Hepatocyte (in vitro differentiated cells): ENCODE measurements around the gene PRKCZ.

Experiments used
- EZH2 ChIP-seq: fragments of 200-600 bp; sonication (generic); IDR thresholded peaks from 2 replicates; pipeline ENCODE4 v1.6.1; 2016; ENCODE audit warnings: antibody characterized with exemption, mild to moderate bottlenecking, borderline replicate concordance
- EZH2phosphoT487 ChIP-seq: fragments of 200-600 bp; sonication (generic); IDR thresholded peaks from one replicate; pipeline ENCODE4 v1.6.1; 2018; ENCODE audit warnings: antibody characterized with exemption, mild to moderate bottlenecking, low read depth, moderate library complexity; ENCODE audit not compliant: unreplicated experiment, severe bottlenecking
- TF ChIP-seq, protein P1 (sequence below): fragments of 200-600 bp; sonication (generic); IDR thresholded peaks from 2 replicates; pipeline ENCODE4 v1.5.1; 2016; ENCODE audit warnings: antibody characterized with exemption, mild to moderate bottlenecking; ENCODE audit not compliant: poor library complexity

GRCh38 chr1:2201062-2201461 lies 150.9 kb downstream of the PRKCZ start:
- TF ChIP-seq, protein P1, sequence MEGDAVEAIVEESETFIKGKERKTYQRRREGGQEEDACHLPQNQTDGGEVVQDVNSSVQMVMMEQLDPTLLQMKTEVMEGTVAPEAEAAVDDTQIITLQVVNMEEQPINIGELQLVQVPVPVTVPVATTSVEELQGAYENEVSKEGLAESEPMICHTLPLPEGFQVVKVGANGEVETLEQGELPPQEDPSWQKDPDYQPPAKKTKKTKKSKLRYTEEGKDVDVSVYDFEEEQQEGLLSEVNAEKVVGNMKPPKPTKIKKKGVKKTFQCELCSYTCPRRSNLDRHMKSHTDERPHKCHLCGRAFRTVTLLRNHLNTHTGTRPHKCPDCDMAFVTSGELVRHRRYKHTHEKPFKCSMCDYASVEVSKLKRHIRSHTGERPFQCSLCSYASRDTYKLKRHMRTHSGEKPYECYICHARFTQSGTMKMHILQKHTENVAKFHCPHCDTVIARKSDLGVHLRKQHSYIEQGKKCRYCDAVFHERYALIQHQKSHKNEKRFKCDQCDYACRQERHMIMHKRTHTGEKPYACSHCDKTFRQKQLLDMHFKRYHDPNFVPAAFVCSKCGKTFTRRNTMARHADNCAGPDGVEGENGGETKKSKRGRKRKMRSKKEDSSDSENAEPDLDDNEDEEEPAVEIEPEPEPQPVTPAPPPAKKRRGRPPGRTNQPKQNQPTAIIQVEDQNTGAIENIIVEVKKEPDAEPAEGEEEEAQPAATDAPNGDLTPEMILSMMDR, result no peak
- TF ChIP-seq EZH2phosphoT487 (no peak), EZH2 (no peak)
